ENCODE results near the gene RAB44.

DNA sequence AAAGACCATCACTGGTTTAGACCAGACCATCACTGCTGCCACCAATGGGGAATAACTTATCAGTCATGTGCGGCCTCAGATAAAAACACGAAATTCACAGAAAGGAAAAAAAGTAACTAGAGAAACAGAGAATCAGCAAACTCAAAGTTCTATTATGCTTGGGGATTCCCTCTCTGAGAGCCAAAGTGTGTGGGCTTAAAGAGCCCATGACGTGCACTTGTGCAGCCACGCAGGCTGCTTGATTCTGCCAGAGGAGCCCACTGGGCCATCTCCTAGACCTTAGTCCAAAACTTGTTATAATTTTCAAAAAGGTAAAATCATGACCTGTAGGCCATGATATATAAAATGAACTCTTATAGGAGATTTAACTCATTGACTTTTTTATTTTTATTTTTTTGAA is 15.2 kb downstream of the RAB44 start:
- no peak for TF ChIP-seq POLR2A (IDR thresholded peaks at IDR 0.05)
- TF ChIP-seq, protein P1, sequence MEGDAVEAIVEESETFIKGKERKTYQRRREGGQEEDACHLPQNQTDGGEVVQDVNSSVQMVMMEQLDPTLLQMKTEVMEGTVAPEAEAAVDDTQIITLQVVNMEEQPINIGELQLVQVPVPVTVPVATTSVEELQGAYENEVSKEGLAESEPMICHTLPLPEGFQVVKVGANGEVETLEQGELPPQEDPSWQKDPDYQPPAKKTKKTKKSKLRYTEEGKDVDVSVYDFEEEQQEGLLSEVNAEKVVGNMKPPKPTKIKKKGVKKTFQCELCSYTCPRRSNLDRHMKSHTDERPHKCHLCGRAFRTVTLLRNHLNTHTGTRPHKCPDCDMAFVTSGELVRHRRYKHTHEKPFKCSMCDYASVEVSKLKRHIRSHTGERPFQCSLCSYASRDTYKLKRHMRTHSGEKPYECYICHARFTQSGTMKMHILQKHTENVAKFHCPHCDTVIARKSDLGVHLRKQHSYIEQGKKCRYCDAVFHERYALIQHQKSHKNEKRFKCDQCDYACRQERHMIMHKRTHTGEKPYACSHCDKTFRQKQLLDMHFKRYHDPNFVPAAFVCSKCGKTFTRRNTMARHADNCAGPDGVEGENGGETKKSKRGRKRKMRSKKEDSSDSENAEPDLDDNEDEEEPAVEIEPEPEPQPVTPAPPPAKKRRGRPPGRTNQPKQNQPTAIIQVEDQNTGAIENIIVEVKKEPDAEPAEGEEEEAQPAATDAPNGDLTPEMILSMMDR (IDR thresholded peaks at IDR 0.05): no peak

Data from lower leg skin (tissue), 3 donors.